Thyroid gland (tissue), 4 donors: ENCODE results near the gene TRAP1. TPM values are rescaled to one million over a fixed set of nuclear protein-coding genes. Genes with fewer than 3 reads are reported as not detected.

Source experiments
- DNase-seq, 2 donors: peaks; one replicate each; pipeline ENCODE4 v3.0.0-alpha.2; 2019
- H3K27ac ChIP-seq, 3 donors: fragments of 200-600 bp; sonication (generic); 1 replicate in 2 of 3; 2 replicates in 1 of 3; pipeline ENCODE4 v1.5.1; 2016 to 2019; ENCODE audit warnings: mild to moderate bottlenecking in 1 of 3, moderate library complexity in 1 of 3
- H3K27me3 ChIP-seq: fragments of 200-600 bp; sonication (generic); one replicate; pipeline ENCODE4 v1.5.1; 2019
- H3K36me3 ChIP-seq, 2 donors: fragments of 200-600 bp; sonication (generic); one replicate each; pipeline ENCODE4 v1.5.1; 2016 to 2019
- H3K4me1 ChIP-seq, 2 donors: fragments of 200-600 bp; sonication (generic); one replicate each; pipeline ENCODE4 v1.5.1; 2017 to 2019
- H3K4me3 ChIP-seq, 3 donors: fragments of 200-600 bp; sonication (generic); replicated peaks in 1 of 3; 1 replicate in 2 of 3; 2 replicates in 1 of 3; pipeline ENCODE4 v1.5.1; 2016; ENCODE audit warnings: mild to moderate bottlenecking in 1 of 3
- H3K9me3 ChIP-seq: fragments of 200-600 bp; sonication (generic); one replicate; pipeline ENCODE4 v1.5.1; 2017
- POLR2A ChIP-seq, 2 donors: fragments of 450-650 bp; IDR thresholded peaks; one replicate each; pipeline ENCODE4 v1.6.1; 2017; ENCODE audit warnings: antibody characterized with exemption in 2 of 2, mild to moderate bottlenecking in 2 of 2, moderate library complexity in 1 of 2
- WGBS, 2 donors: methylation state at CpG; one replicate each; pipeline ENCODE4 v1.1.5; 2017; 5-methylcytosine and 5-hydroxymethylcytosine counted together
- intact Hi-C: fragments of 100-400 bp; cut with DNase I; formaldehyde crosslinking; loops from one replicate; pipeline ENCODE4 v1.15.1; 2023
- total RNA-seq, 4 donors: library from RNA; depleted of rRNA; stranded (reverse); fragments of >200 nt; gene quantifications; one replicate each; pipeline ENCODE4 v1.2.3, GENCODE V29; 2016
- TF ChIP-seq, protein P1 (sequence below), 6 experiments: fragments of 200-600 bp in 3 of 6; fragments of 450-650 bp in 3 of 6; sonication (generic) in 3 of 6; IDR thresholded peaks; one replicate each; pipeline ENCODE4 v1.5.1; 2016 to 2019; ENCODE audit warnings: antibody characterized with exemption in 6 of 6, mild to moderate bottlenecking in 2 of 6, inconsistent platforms in 1 of 6, moderate library complexity in 1 of 6

The TRAP1 gene
- total RNA-seq, 4 donors from 2014 or later, result 37.3 to 58.3 (median 53.9) TPM

DNA sequence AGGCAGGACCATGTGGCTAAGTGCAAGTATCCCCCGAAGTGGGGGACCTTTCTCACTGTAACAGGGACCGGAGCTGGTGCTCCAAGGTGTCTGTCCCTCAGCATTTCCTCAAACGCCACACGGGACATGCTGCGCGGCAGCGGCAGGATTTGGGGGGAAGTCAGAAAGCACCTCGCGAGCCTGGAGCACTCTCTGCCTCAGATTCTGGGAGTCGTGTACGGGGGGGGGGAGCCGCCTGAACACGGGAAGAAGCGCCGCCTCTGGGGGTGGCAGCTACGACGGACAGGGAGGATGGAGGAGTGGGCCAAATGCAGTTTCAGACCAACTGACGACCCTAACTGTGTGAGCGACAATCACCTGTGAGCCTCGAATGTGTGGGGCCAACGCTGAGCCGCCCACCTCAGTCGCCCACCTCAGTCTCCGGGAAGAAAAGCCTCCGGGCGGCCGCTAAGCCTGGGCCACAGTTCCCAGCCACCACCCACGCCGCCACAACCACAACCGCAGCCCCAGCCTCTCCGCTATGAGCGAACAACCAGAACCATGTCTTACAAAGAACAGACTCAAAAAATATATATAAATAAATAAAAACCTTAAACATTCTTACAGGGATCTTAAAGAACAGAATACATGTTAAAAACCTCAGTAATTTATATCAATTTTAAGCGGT, 8.8 kb upstream of the TRAP1 start:
- 92 to 93% methylated on average over 31 to 33 of the region's 33 CpGs for WGBS, 2 donors
- intact Hi-C loops, result no loop called here
- TF ChIP-seq POLR2A (IDR thresholded peaks at IDR 0.05), result no peak
- TF ChIP-seq, protein P1, sequence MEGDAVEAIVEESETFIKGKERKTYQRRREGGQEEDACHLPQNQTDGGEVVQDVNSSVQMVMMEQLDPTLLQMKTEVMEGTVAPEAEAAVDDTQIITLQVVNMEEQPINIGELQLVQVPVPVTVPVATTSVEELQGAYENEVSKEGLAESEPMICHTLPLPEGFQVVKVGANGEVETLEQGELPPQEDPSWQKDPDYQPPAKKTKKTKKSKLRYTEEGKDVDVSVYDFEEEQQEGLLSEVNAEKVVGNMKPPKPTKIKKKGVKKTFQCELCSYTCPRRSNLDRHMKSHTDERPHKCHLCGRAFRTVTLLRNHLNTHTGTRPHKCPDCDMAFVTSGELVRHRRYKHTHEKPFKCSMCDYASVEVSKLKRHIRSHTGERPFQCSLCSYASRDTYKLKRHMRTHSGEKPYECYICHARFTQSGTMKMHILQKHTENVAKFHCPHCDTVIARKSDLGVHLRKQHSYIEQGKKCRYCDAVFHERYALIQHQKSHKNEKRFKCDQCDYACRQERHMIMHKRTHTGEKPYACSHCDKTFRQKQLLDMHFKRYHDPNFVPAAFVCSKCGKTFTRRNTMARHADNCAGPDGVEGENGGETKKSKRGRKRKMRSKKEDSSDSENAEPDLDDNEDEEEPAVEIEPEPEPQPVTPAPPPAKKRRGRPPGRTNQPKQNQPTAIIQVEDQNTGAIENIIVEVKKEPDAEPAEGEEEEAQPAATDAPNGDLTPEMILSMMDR (IDR thresholded peaks at IDR 0.05), result no peak
- no peak overlapping the region for H3K4me3 ChIP-seq
- H3K27me3 ChIP-seq, result no peaks in the 10 kb centered on the region
- H3K36me3 ChIP-seq, result peaks cover 36 to 44% of the 10 kb centered on the region in 2 donors
- no peak overlapping the region for H3K27ac ChIP-seq
- no peaks in the 10 kb centered on the region for H3K4me1 ChIP-seq
- DNase-seq, result no peak
- H3K9me3 ChIP-seq, result no peaks in the 10 kb centered on the region

DNA sequence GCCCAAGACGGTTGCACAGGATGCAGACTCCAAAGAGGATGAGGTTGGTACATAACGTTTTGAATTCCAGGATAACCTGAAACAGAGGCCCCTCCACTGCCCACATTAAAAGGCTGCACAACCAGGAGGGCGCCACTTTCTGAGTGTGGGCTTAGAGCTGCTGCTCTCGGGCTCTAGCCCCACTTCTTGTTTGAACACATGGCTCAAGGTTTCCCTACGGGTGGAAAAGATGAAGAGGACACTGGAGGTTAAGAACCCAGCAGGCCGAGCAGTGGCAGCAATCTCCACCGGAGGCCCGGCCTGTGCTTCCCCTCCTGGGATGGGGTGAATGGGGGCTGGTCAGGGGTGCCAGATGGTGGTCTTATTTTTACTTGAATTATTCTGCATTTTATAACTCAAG, 8.0 kb upstream of the TRAP1 start:
- WGBS, 2 donors, result 83 to 92% methylated on average over 8 of the region's 8 CpGs
- H3K27ac ChIP-seq, result no peak overlapping the region
- H3K36me3 ChIP-seq, result peaks cover 27 to 35% of the 10 kb centered on the region in 2 donors
- no peaks in the 10 kb centered on the region for H3K4me1 ChIP-seq
- DNase-seq, result no peak
- no peak overlapping the region for H3K4me3 ChIP-seq
- intact Hi-C loops, result no loop called here
- no peaks in the 10 kb centered on the region for H3K9me3 ChIP-seq
- no peaks in the 10 kb centered on the region for H3K27me3 ChIP-seq
- TF ChIP-seq POLR2A (IDR thresholded peaks at IDR 0.05), result no peak
- TF ChIP-seq, protein P1 (IDR thresholded peaks at IDR 0.05), result no peak

DNA sequence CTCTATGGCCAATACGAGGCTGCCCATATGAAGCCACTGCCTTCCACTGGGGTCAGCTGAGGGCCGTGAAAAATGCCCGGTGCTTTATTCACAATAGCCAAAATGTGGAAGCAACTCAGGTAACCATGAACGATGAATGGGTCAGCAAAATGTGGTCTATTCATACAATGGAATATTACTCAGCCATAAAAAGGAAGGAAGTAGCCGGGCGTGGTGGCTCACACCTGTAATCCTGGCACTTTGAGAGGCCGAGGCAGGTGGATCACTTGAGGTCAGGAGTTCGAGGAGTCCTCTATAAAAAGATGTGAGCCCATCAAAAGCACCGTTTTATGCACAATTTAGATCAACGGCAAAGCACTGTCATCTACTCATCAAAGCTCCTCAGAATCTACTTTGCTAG, 5.2 kb upstream of the TRAP1 start:
- Histone ChIP-seq H3K27ac (no peak overlapping the region), H3K27me3 (no peaks in the 10 kb centered on the region), H3K36me3 (peaks cover 1 to 7% of the 10 kb centered on the region in 2 donors), H3K4me1 (peaks cover 5 to 7% of the 10 kb centered on the region in 2 donors), H3K4me3 (no peak overlapping the region), H3K9me3 (no peaks in the 10 kb centered on the region)
- WGBS, 2 donors, result 92 to 93% methylated on average over 10 of the region's 10 CpGs
- TF ChIP-seq, protein P1 (IDR thresholded peaks at IDR 0.05), result no peak
- no peak for TF ChIP-seq POLR2A (IDR thresholded peaks at IDR 0.05)
- intact Hi-C loops, result no loop called here
- no peak for DNase-seq

DNA sequence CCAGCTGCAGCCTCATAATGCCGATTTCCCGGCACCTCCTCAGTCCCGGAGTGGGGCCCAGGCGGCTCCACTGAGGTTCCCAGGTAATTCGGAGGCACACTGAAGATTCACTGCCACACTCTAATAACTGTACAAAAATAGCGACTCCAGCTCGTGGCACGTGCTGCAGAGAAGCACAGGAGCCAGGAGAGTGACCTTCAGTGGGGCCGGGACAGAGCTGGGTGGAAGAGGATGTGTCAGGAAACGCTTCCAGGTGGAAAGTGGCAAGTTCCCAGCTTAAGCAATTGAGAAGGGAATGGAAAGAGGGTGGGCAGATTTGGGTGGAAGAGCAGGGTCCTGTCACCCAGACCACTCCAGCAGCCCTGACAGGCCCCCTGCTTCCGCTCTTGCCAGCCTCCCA, 3.1 kb upstream of the TRAP1 start:
- no peak for DNase-seq
- H3K27ac ChIP-seq, result no peak overlapping the region
- 85 to 86% methylated on average over 11 of the region's 11 CpGs for WGBS, 2 donors
- intact Hi-C loops, result no loop called here
- no peaks in the 10 kb centered on the region for H3K36me3 ChIP-seq
- H3K9me3 ChIP-seq, result no peaks in the 10 kb centered on the region
- no peak overlapping the region for H3K4me3 ChIP-seq
- TF ChIP-seq POLR2A (IDR thresholded peaks at IDR 0.05), result no peak
- TF ChIP-seq, protein P1 (IDR thresholded peaks at IDR 0.05), result no peak
- no peaks in the 10 kb centered on the region for H3K27me3 ChIP-seq
- H3K4me1 ChIP-seq, result peaks cover 9 to 12% of the 10 kb centered on the region in 2 donors

DNA sequence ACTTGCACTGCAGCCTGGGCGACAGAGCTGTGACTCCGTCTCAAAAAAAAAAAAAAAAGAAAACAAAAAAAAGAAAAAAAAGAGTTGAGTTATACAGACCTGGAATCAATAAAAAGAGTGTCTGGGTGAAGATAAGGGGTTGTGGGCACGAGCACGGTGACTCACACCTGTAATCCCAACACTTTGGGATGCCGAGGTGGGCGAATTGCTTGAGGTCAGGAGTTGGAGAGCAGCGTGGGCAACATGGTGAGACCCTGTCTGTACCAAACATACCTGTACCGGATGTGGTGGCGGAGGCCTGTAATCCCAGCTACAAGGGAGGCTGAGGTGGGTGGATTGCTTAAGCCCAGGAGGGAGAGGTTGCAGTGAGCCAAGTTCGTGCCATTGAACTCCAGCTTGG, 1.3 kb upstream of the TRAP1 start:
- no peak overlapping the region for H3K4me3 ChIP-seq
- no peak overlapping the region for H3K27ac ChIP-seq
- WGBS, 2 donors, result 94 to 97% methylated on average over 10 of the region's 10 CpGs
- H3K27me3 ChIP-seq, result no peaks in the 10 kb centered on the region
- DNase-seq, result no peak
- peaks cover 9 to 12% of the 10 kb centered on the region in 2 donors for H3K4me1 ChIP-seq
- no peaks in the 10 kb centered on the region for H3K9me3 ChIP-seq
- TF ChIP-seq POLR2A (IDR thresholded peaks at IDR 0.05), result no peak
- TF ChIP-seq, protein P1 (IDR thresholded peaks at IDR 0.05), result no peak
- intact Hi-C loops, result no loop called here
- H3K36me3 ChIP-seq, result no peaks in the 10 kb centered on the region
